Neural cell (in vitro differentiated cells): ENCODE results near the gene CPA1. TPM values are rescaled to one million over a fixed set of nuclear protein-coding genes. Genes with fewer than 3 reads are reported as not detected.
A peak's percentile ranks its signal among the peaks of the same experiment; 100 is the strongest.

Experiments
- H2AFZ ChIP-seq: fragments of 200-600, 300-800 bp; sonication (generic), shearing (Covaris generic); 2 replicates; pipeline ENCODE4 v1.6.0; 2014; ENCODE audit warnings: low read depth, mild to moderate bottlenecking, antibody characterized with exemption, low read length, moderate library complexity
- H3F3A ChIP-seq: fragments of 200-600 bp; shearing (Covaris generic); 2 replicates; pipeline ENCODE4 v1.6.1; 2016; ENCODE audit warnings: mild to moderate bottlenecking, moderate library complexity, mixed read lengths, antibody characterized with exemption, low read length; ENCODE audit not compliant: insufficient read depth, poor library complexity, severe bottlenecking
- H3K27ac ChIP-seq: fragments of 200-600, 300-800 bp; sonication (generic), shearing (Covaris generic); 2 replicates; pipeline ENCODE4 v1.5.1; 2014; ENCODE audit warnings: mild to moderate bottlenecking, low read length, moderate library complexity
- H3K27me3 ChIP-seq: fragments of 300-800, 200-600 bp; sonication (generic), shearing (Covaris generic); 2 replicates; pipeline ENCODE4 v1.6.0; 2014; ENCODE audit warnings: mild to moderate bottlenecking, low read depth, low read length, moderate library complexity; ENCODE audit not compliant: insufficient read depth
- H3K36me3 ChIP-seq: fragments of 300-800, 200-600 bp; sonication (generic), shearing (Covaris generic); 2 replicates; pipeline ENCODE4 v1.5.1; 2014; ENCODE audit warnings: mild to moderate bottlenecking, antibody characterized with exemption, low read length, moderate library complexity; ENCODE audit not compliant: insufficient read depth
- H3K4me2 ChIP-seq: fragments of 300-800, 200-600 bp; sonication (generic), shearing (Covaris generic); 2 replicates; pipeline ENCODE4 v1.6.0; 2014; ENCODE audit warnings: mild to moderate bottlenecking, low read length
- H3K4me3 ChIP-seq: fragments of 300-800, 200-600 bp; sonication (generic), shearing (Covaris generic); 2 replicates; pipeline ENCODE4 v1.5.1; 2014; ENCODE audit warnings: mild to moderate bottlenecking, low read length, moderate library complexity
- H3K79me2 ChIP-seq: fragments of 200-600 bp; shearing (Covaris generic); replicated peaks from 2 replicates; pipeline ENCODE4 v1.6.0; 2014; ENCODE audit warnings: mild to moderate bottlenecking, low read length, moderate library complexity; ENCODE audit not compliant: insufficient read depth
- H3K9ac ChIP-seq: fragments of 300-800, 200-600 bp; sonication (generic), shearing (Covaris generic); 2 replicates; pipeline ENCODE4 v1.6.1; 2016; ENCODE audit warnings: mild to moderate bottlenecking, low read length, mixed read lengths
- H3K9me2 ChIP-seq: fragments of 200-600 bp; shearing (Covaris generic); 2 replicates; pipeline ENCODE4 v1.6.1; 2016; ENCODE audit warnings: mild to moderate bottlenecking, low read length, mixed read lengths; ENCODE audit not compliant: insufficient read depth
- H3K9me3 ChIP-seq: fragments of 200-600, 300-800 bp; sonication (generic), shearing (Covaris generic); 2 replicates; pipeline ENCODE4 v1.6.1; 2016; ENCODE audit warnings: mild to moderate bottlenecking, mixed run types, low read length, moderate library complexity, mixed read lengths
- H4K20me1 ChIP-seq: fragments of 200-600 bp; shearing (Covaris generic); 2 replicates; pipeline ENCODE4 v1.6.1; 2016; ENCODE audit warnings: mild to moderate bottlenecking, mixed run types; ENCODE audit not compliant: insufficient read depth
- CTCF ChIP-seq: fragments of 450-650 bp; IDR thresholded peaks from 2 replicates; pipeline ENCODE4 v1.5.1; 2014; ENCODE audit warnings: antibody characterized with exemption, mild to moderate bottlenecking, moderate library complexity; ENCODE audit not compliant: poor library complexity, severe bottlenecking
- EP300 ChIP-seq: fragments of 450-650 bp; conservative IDR thresholded peaks from 2 replicates; pipeline ENCODE4 v1.6.1; 2014; ENCODE audit warnings: antibody characterized with exemption, mild to moderate bottlenecking, moderate library complexity; ENCODE audit not compliant: poor library complexity, severe bottlenecking
- EZH2 ChIP-seq: fragments of 200-600, 300-800 bp; shearing (Covaris generic), sonication (generic); IDR thresholded peaks from 2 replicates; pipeline ENCODE4 v1.6.1; 2014; ENCODE audit warnings: antibody characterized with exemption, low read length, borderline replicate concordance, mild to moderate bottlenecking; ENCODE audit not compliant: insufficient read depth, poor library complexity, severe bottlenecking
- MXI1 ChIP-seq: fragments of 450-650 bp; conservative IDR thresholded peaks from 2 replicates; pipeline ENCODE4 v1.6.1; 2014; ENCODE audit warnings: antibody characterized with exemption, mild to moderate bottlenecking; ENCODE audit not compliant: poor library complexity, severe bottlenecking
- POLR2AphosphoS5 ChIP-seq: IDR thresholded peaks from 2 replicates; pipeline ENCODE4 v1.6.1; 2012
- RAD21 ChIP-seq: fragments of 450-650 bp; conservative IDR thresholded peaks from 2 replicates; pipeline ENCODE4 v1.6.1; 2014; ENCODE audit warnings: antibody characterized with exemption, mild to moderate bottlenecking, moderate library complexity
- SMC3 ChIP-seq: fragments of 450-650 bp; conservative IDR thresholded peaks from 2 replicates; pipeline ENCODE4 v1.6.1; 2014; ENCODE audit warnings: antibody characterized with exemption, mild to moderate bottlenecking, moderate library complexity; ENCODE audit not compliant: poor library complexity
- TAF1 ChIP-seq: IDR thresholded peaks from 2 replicates; pipeline ENCODE4 v1.6.1; 2012; ENCODE audit warnings: low read depth
- polyA plus RNA-seq: library from polyadenylated mRNA; depleted of rRNA; stranded (reverse); fragments of >200 nt; gene quantifications from 2 replicates; pipeline ENCODE4 v1.2.3, GENCODE V29; 2014
- TF ChIP-seq, protein P1 (sequence below): IDR thresholded peaks from 2 replicates; pipeline ENCODE4 v1.6.1; 2012; ENCODE audit warnings: borderline replicate concordance

The CPA1 gene
- polyA plus RNA-seq, 1 donor from 2014 or later: not detected

DNA sequence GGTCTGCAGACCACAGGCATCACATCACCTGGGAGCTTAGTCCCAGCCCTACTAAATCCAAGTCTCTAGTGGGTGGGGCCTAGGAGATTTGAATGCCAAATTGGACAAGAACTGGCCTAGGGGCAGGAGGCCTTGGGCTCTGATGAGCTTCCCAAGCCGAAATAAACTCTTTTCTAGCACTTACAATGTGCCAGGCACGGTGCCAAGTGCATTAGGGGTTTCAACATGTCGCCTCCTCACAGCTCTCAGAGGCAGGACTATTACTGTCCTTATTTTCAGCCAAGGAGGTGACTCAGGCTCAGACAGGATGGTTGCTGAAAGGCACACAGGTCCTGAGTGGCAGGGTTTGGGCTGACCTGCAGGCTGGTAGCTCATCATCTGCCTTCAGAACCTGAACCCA is 9.2 kb upstream of the CPA1 start:
- H4K20me1 ChIP-seq: no peaks in the 10 kb centered on the region
- H3F3A ChIP-seq: no peaks in the 10 kb centered on the region
- TF ChIP-seq POLR2AphosphoS5 (no peak), MXI1 (no peak), EZH2 (no peak), TAF1 (no peak), EP300 (no peak)
- no peak overlapping the region for H3K27ac ChIP-seq
- H3K4me3 ChIP-seq: no peak overlapping the region
- H3K79me2 ChIP-seq: no peaks in the 10 kb centered on the region
- H3K4me2 ChIP-seq: no peak overlapping the region
- H3K27me3 ChIP-seq: no peaks in the 10 kb centered on the region
- no peaks in the 10 kb centered on the region for H3K9me2 ChIP-seq
- no peak overlapping the region for H3K9ac ChIP-seq
- H3K9me3 ChIP-seq: no peaks in the 10 kb centered on the region
- no peaks in the 10 kb centered on the region for H3K36me3 ChIP-seq
- H2AFZ ChIP-seq: no peak overlapping the region

GRCh38 chr7:130372402-130373165 is 7.7 kb upstream of the CPA1 start:
- Histone ChIP-seq H3K4me3 (no peak overlapping the region), H3K36me3 (no peaks in the 10 kb centered on the region), H3K27me3 (no peaks in the 10 kb centered on the region), H4K20me1 (no peaks in the 10 kb centered on the region), H3K9me3 (no peaks in the 10 kb centered on the region), H3K9ac (no peak overlapping the region), H3K79me2 (no peaks in the 10 kb centered on the region), H3F3A (no peaks in the 10 kb centered on the region), H3K27ac (peak overlapping the region; percentile 4), H3K9me2 (no peaks in the 10 kb centered on the region), H2AFZ (no peak overlapping the region), H3K4me2 (no peak overlapping the region)
- TF ChIP-seq SMC3 (no peak), RAD21 (no peak), TAF1 (no peak), EP300 (no peak), MXI1 (no peak), EZH2 (no peak), POLR2AphosphoS5 (no peak), CTCF (no peak)
- TF ChIP-seq, protein P1, sequence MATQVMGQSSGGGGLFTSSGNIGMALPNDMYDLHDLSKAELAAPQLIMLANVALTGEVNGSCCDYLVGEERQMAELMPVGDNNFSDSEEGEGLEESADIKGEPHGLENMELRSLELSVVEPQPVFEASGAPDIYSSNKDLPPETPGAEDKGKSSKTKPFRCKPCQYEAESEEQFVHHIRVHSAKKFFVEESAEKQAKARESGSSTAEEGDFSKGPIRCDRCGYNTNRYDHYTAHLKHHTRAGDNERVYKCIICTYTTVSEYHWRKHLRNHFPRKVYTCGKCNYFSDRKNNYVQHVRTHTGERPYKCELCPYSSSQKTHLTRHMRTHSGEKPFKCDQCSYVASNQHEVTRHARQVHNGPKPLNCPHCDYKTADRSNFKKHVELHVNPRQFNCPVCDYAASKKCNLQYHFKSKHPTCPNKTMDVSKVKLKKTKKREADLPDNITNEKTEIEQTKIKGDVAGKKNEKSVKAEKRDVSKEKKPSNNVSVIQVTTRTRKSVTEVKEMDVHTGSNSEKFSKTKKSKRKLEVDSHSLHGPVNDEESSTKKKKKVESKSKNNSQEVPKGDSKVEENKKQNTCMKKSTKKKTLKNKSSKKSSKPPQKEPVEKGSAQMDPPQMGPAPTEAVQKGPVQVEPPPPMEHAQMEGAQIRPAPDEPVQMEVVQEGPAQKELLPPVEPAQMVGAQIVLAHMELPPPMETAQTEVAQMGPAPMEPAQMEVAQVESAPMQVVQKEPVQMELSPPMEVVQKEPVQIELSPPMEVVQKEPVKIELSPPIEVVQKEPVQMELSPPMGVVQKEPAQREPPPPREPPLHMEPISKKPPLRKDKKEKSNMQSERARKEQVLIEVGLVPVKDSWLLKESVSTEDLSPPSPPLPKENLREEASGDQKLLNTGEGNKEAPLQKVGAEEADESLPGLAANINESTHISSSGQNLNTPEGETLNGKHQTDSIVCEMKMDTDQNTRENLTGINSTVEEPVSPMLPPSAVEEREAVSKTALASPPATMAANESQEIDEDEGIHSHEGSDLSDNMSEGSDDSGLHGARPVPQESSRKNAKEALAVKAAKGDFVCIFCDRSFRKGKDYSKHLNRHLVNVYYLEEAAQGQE: no peak
